Esophagus squamous epithelium (tissue), 5 donors: ENCODE results near the gene ELOF1. TPM values are rescaled to one million over a fixed set of nuclear protein-coding genes. Genes with fewer than 3 reads are reported as not detected.
"Not testable (repeated sequence)": the region's sequence is repeated elsewhere in the genome, so short reads cannot be mapped to it uniquely, and the experiment has no call there.

Source experiments
- DNase-seq: peaks from one replicate; lab custom pipeline; 2025; lab: John Stamatoyannopoulos, UW
- H3K27ac ChIP-seq, 4 donors: fragments of 200-600 bp; sonication (generic); one replicate each; pipeline ENCODE4 v1.5.1; 2016 to 2019; ENCODE audit warnings: mild to moderate bottlenecking in 1 of 4
- H3K27me3 ChIP-seq, 4 donors: fragments of 200-600 bp; sonication (generic); 1 replicate in 3 of 4; 2 replicates in 1 of 4; pipeline versions ENCODE4 v1.5.1 to v1.6.0; 2017 to 2021; ENCODE audit warnings: antibody characterized with exemption in 1 of 4
- H3K36me3 ChIP-seq, 3 donors: fragments of 200-600 bp; sonication (generic); one replicate each; pipeline ENCODE4 v1.5.1; 2016 to 2019
- H3K4me1 ChIP-seq, 3 donors: fragments of 200-600 bp; sonication (generic); one replicate each; pipeline ENCODE4 v1.5.1; 2017 to 2019
- H3K4me3 ChIP-seq, 4 donors: fragments of 200-600 bp; sonication (generic); 1 replicate in 3 of 4; 2 replicates in 1 of 4; pipeline ENCODE4 v1.5.1; 2016 to 2019; ENCODE audit warnings: mild to moderate bottlenecking in 2 of 4, moderate library complexity in 1 of 4
- H3K9me3 ChIP-seq, 3 donors: fragments of 200-600 bp; sonication (generic); one replicate each; pipeline ENCODE4 v1.5.1; 2016 to 2019
- CTCF ChIP-seq, 6 experiments: fragments of 450-650 bp in 4 of 6; fragments of 200-600 bp in 2 of 6; sonication (generic) in 2 of 6; IDR thresholded peaks; one replicate each; pipeline ENCODE4 v1.5.1; 2016 to 2019; ENCODE audit warnings: antibody characterized with exemption in 6 of 6, mild to moderate bottlenecking in 4 of 6, moderate library complexity in 4 of 6
- POLR2A ChIP-seq, 4 donors: fragments of 450-650 bp; IDR thresholded peaks; one replicate each; pipeline ENCODE4 v1.6.1; 2017; ENCODE audit warnings: antibody characterized with exemption in 4 of 4, mild to moderate bottlenecking in 4 of 4, moderate library complexity in 3 of 4
- WGBS, 2 donors: methylation state at CpG; one replicate each; pipeline ENCODE4 v1.1.5; 2018; 5-methylcytosine and 5-hydroxymethylcytosine counted together
- intact Hi-C: fragments of 100-400 bp; cut with DNase I; formaldehyde crosslinking; loops from one replicate; pipeline ENCODE4 v1.15.0; 2022
- total RNA-seq, 4 donors: library from RNA; depleted of rRNA; stranded (reverse); fragments of >200 nt; gene quantifications; one replicate each; pipeline ENCODE4 v1.1.0, GENCODE V29; 2016
- donor health status: DM: yes; HTN: yes; CAD: no.

The ELOF1 gene
- total RNA-seq: 10 to 100 TPM; 21.7 to 31.6 (median 28.6) TPM

GRCh38 chr19:11558881-11559828, at the start of gene ELOF1:
Gene ELOF1 (minus strand): TSS chr19:11559230. CDS start chr19:11554347, 4,883 bp downstream.
- WGBS, 2 donors: 5 to 6% methylated on average over 23 to 36 of the region's 57 CpGs
- intact Hi-C loops: no loop called here
- Histone ChIP-seq H3K36me3 (peaks cover 4 to 25% (median 5%) of the 10 kb centered on the region in 3 donors), H3K27ac (peak within 1 kb of the TSS; percentile 77 to 89 (median 81)), H3K27me3 (no peaks in the 10 kb centered on the region), H3K9me3 (no peaks in the 10 kb centered on the region), H3K4me1 (peaks cover 8 to 42% (median 25%) of the 10 kb centered on the region in 3 donors), H3K4me3 (peak within 1 kb of the TSS; percentile 62 to 94 (median 84))
- peak in 4 of 6 experiments; percentile 17 to 48 (median 22) for TF ChIP-seq CTCF (IDR thresholded peaks at IDR 0.05)
- TF ChIP-seq POLR2A (IDR thresholded peaks at IDR 0.05): peak in 3 of 4 donors; percentile 62 to 83 (median 82)
- DNase-seq: peak; percentile 87

DNA sequence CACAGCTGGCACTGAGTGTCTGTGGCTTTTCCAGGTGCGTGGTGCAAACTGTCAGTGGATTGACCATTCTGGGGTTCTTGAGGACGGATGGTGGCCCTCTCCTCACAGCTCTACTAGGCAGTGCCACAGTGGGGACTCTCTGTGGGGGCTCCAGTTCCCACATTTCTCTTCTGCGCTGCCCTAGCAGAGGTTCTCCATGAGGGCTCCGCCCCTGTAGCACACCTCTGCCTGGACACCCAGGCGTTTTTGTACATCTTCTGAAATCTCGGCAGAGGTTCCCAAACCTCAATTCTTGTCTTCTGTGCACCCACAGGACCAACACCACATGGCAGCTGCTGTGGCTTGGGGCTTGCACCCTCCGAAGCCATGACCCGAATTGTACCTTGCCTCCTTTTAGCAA, 47.5 kb upstream of the ELOF1 start:
- Histone ChIP-seq H3K27ac (no peak overlapping the region), H3K27me3 (no peaks in the 10 kb centered on the region), H3K36me3 (peaks cover 0 to 27% (median 0%) of the 10 kb centered on the region in 3 donors), H3K9me3 (no peaks in the 10 kb centered on the region), H3K4me1 (no peaks in the 10 kb centered on the region), H3K4me3 (no peak overlapping the region)
- 97% methylated on average over 4 to 6 of the region's 8 CpGs for WGBS, 2 donors
- TF ChIP-seq CTCF (IDR thresholded peaks at IDR 0.05) (no peak), POLR2A (IDR thresholded peaks at IDR 0.05) (no peak)
- intact Hi-C loops: no loop called here
- no peak for DNase-seq

DNA sequence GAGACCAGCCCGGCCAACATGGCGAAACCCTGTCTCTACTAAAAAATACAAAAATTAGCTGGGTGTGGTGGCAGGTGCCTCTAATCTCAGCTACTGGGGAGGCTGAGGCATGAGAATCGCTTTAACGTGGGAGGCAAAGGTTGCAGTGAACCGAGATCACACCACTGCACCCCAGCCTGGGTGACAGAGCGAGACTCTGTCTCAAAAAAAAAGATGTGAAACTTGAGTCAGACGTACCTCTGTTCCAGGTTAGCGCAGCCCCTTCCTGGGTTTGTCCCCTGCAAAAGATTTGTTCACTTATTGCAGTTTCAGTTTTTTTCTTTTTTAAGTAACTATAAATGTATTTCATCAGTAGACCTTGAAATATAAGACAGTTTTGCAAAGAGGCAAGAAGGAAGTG, 40.7 kb upstream of the ELOF1 start:
- intact Hi-C loops, H3K27me3 ChIP-seq, DNase-seq, H3K27ac ChIP-seq, H3K4me3 ChIP-seq, H3K9me3 ChIP-seq: not testable (repeated sequence)
- H3K36me3 ChIP-seq: peaks cover 0 to 11% (median 0%) of the 10 kb centered on the region in 3 donors
- H3K4me1 ChIP-seq: peaks cover 0 to 29% (median 9%) of the 10 kb centered on the region in 3 donors
- 89 to 94% methylated on average over 6 to 8 of the region's 8 CpGs for WGBS, 2 donors

GRCh38 chr19:11598746-11599145, 39.7 kb upstream of the ELOF1 start:
- TF ChIP-seq POLR2A (IDR thresholded peaks at IDR 0.05) (no peak), CTCF (IDR thresholded peaks at IDR 0.05) (no peak)
- WGBS, 2 donors: 86 to 88% methylated on average over 2 of the region's 2 CpGs
- H3K27me3 ChIP-seq: no peaks in the 10 kb centered on the region
- no peak overlapping the region for H3K27ac ChIP-seq
- H3K36me3 ChIP-seq: peaks cover 0 to under 1% (median 0%) of the 10 kb centered on the region in 3 donors
- DNase-seq: no peak
- H3K9me3 ChIP-seq: no peaks in the 10 kb centered on the region
- peaks cover 0 to 29% (median 9%) of the 10 kb centered on the region in 3 donors for H3K4me1 ChIP-seq
- H3K4me3 ChIP-seq: no peak overlapping the region
- intact Hi-C loops: no loop called here

GRCh38 chr19:11598103-11598483, 39.1 kb upstream of the ELOF1 start:
- no peaks in the 10 kb centered on the region for H3K27me3 ChIP-seq
- intact Hi-C loops: no loop called here
- TF ChIP-seq CTCF (IDR thresholded peaks at IDR 0.05) (no peak), POLR2A (IDR thresholded peaks at IDR 0.05) (no peak)
- no peak for DNase-seq
- 61 to 71% methylated on average over 10 of the region's 10 CpGs for WGBS, 2 donors
- peaks cover 0 to 29% (median 9%) of the 10 kb centered on the region in 3 donors for H3K4me1 ChIP-seq
- H3K27ac ChIP-seq: peak overlapping the region in 3 of 4 donors; percentile 91 to 97 (median 94)
- no peaks in the 10 kb centered on the region for H3K36me3 ChIP-seq
- peak overlapping the region; percentile 63 to 96 (median 78) for H3K4me3 ChIP-seq
- H3K9me3 ChIP-seq: no peaks in the 10 kb centered on the region
